Esophagus muscularis mucosa (tissue), 4 donors: ENCODE results near the gene BNC2. TPM values are rescaled to one million over a fixed set of nuclear protein-coding genes. Genes with fewer than 3 reads are reported as not detected.

Experiments used
- DNase-seq: peaks from one replicate; pipeline ENCODE4 v3.0.0-alpha.2; 2017; ENCODE audit errors: extremely low spot score
- H3K27ac ChIP-seq, 4 donors: fragments of 200-600 bp; sonication (generic); replicated peaks in 1 of 4; 1 replicate in 3 of 4; 2 replicates in 1 of 4; pipeline ENCODE4 v1.5.1; 2016 to 2019; ENCODE audit warnings: mild to moderate bottlenecking in 1 of 4
- H3K27me3 ChIP-seq, 4 donors: fragments of 200-600 bp; sonication (generic); one replicate each; pipeline versions ENCODE4 v1.5.1 to v1.6.0; 2016 to 2019
- H3K36me3 ChIP-seq, 4 donors: fragments of 200-600 bp; sonication (generic); one replicate each; pipeline ENCODE4 v1.5.1; 2016 to 2019
- H3K4me1 ChIP-seq, 4 donors: fragments of 200-600 bp; sonication (generic); one replicate each; pipeline ENCODE4 v1.5.1; 2016 to 2019
- H3K4me3 ChIP-seq, 4 donors: fragments of 200-600 bp; sonication (generic); 1 replicate in 2 of 4; 2 replicates in 2 of 4; pipeline ENCODE4 v1.5.1; 2016 to 2019; ENCODE audit warnings: mild to moderate bottlenecking in 4 of 4, moderate library complexity in 1 of 4
- H3K9me3 ChIP-seq, 4 donors: fragments of 200-600 bp; sonication (generic); 1 replicate in 3 of 4; 2 replicates in 1 of 4; pipeline ENCODE4 v1.5.1; 2016 to 2019
- CTCF ChIP-seq, 3 experiments: fragments of 200-600 bp in 2 of 3; fragments of 450-650 bp in 1 of 3; sonication (generic) in 2 of 3; IDR thresholded peaks; one replicate each; pipeline ENCODE4 v1.5.1; 2017 to 2019; ENCODE audit warnings: antibody characterized with exemption in 3 of 3, mild to moderate bottlenecking in 2 of 3, moderate library complexity in 1 of 3
- EP300 ChIP-seq: sonication (generic); formaldehyde crosslinking; IDR thresholded peaks from one replicate; pipeline ENCODE4 v1.6.1; 2017; ENCODE audit warnings: antibody characterized with exemption
- POLR2A ChIP-seq: fragments of 450-650 bp; IDR thresholded peaks from one replicate; pipeline ENCODE4 v1.6.1; 2017; ENCODE audit warnings: antibody characterized with exemption, moderate library complexity, mild to moderate bottlenecking, low read depth
- POLR2AphosphoS5 ChIP-seq, 2 donors: sonication (generic); formaldehyde crosslinking; IDR thresholded peaks; one replicate each; pipeline ENCODE4 v1.6.1; 2017; ENCODE audit warnings: antibody characterized with exemption in 2 of 2
- WGBS: methylation state at CpG from one replicate; pipeline ENCODE4 v1.1.5; 2018; 5-methylcytosine and 5-hydroxymethylcytosine counted together
- intact Hi-C: fragments of 100-400 bp; cut with DNase I; formaldehyde crosslinking; loops from one replicate; pipeline ENCODE4 v1.15.1; 2023
- total RNA-seq, 4 donors: library from RNA; depleted of rRNA; stranded (reverse); fragments of >200 nt; gene quantifications; one replicate each; pipeline versions ENCODE4 v1.1.0 to v1.2.1, GENCODE V29; 2016

BNC2 gene
- total RNA-seq, 4 donors from 2014 or later: 95.3 to 138 (median 123) TPM

- Histone ChIP-seq H3K4me1 (peaks cover 0 to 8% (median 3%) of the 10 kb centered on the region in 4 donors), H3K9me3 (no peaks in the 10 kb centered on the region), H3K36me3 (no peaks in the 10 kb centered on the region), H3K4me3 (no peak overlapping the region), H3K27ac (no peak overlapping the region), H3K27me3 (no peaks in the 10 kb centered on the region)
- DNase-seq: no peak
- WGBS: 79% methylated on average over 8 of the region's 8 CpGs
- intact Hi-C loops: no loop called here
- TF ChIP-seq CTCF (IDR thresholded peaks at IDR 0.05): no peak
- TF ChIP-seq POLR2AphosphoS5 (IDR thresholded peaks at IDR 0.05): no peak
- no peak for TF ChIP-seq POLR2A
- TF ChIP-seq EP300: no peak
Measured at GRCh38 chr9:16368237-16369087, 502.0 kb downstream of the BNC2 start.

GRCh38 chr9:16367605-16368231, 502.8 kb downstream of the BNC2 start:
- intact Hi-C loops: no loop called here
- Histone ChIP-seq H3K4me3 (no peak overlapping the region), H3K27ac (no peak overlapping the region), H3K9me3 (no peaks in the 10 kb centered on the region), H3K27me3 (no peaks in the 10 kb centered on the region), H3K36me3 (no peaks in the 10 kb centered on the region), H3K4me1 (peaks cover 0 to 8% (median 4%) of the 10 kb centered on the region in 4 donors)
- TF ChIP-seq EP300 (no peak), CTCF (IDR thresholded peaks at IDR 0.05) (no peak), POLR2A (no peak), POLR2AphosphoS5 (IDR thresholded peaks at IDR 0.05) (no peak)
- no peak for DNase-seq
- WGBS: 93% methylated on average over 9 of the region's 9 CpGs

GRCh38 chr9:16364347-16364746, 506.1 kb downstream of the BNC2 start:
- no peaks in the 10 kb centered on the region for H3K9me3 ChIP-seq
- H3K27me3 ChIP-seq: no peaks in the 10 kb centered on the region
- no peak overlapping the region for H3K4me3 ChIP-seq
- TF ChIP-seq POLR2AphosphoS5 (IDR thresholded peaks at IDR 0.05) (peak; percentile 21 to 37), POLR2A (no peak), CTCF (IDR thresholded peaks at IDR 0.05) (no peak), EP300 (no peak)
- intact Hi-C loops: no loop called here
- WGBS: 70% methylated on average over 7 of the region's 8 CpGs
- H3K4me1 ChIP-seq: peaks cover 0 to 10% (median 4%) of the 10 kb centered on the region in 4 donors
- H3K27ac ChIP-seq: peak overlapping the region in 2 of 4 donors; percentile 40 to 61
- no peak for DNase-seq
- H3K36me3 ChIP-seq: no peaks in the 10 kb centered on the region

- Histone ChIP-seq H3K4me1 (peaks cover 0 to 10% (median 4%) of the 10 kb centered on the region in 4 donors), H3K4me3 (no peak overlapping the region), H3K36me3 (no peaks in the 10 kb centered on the region), H3K27me3 (no peaks in the 10 kb centered on the region), H3K27ac (peak overlapping the region in 2 of 4 donors; percentile 25 to 61), H3K9me3 (no peaks in the 10 kb centered on the region)
- TF ChIP-seq POLR2AphosphoS5 (IDR thresholded peaks at IDR 0.05) (no peak), POLR2A (no peak), EP300 (no peak), CTCF (IDR thresholded peaks at IDR 0.05) (no peak)
- intact Hi-C loops: no loop called here
- no peak for DNase-seq
- 72% methylated on average over 5 of the region's 5 CpGs for WGBS
Measured at GRCh38 chr9:16363916-16364315, 506.6 kb downstream of the BNC2 start.
